Measurements from ENCODE around the gene PARS2. TPM values are rescaled to one million over a fixed set of nuclear protein-coding genes. Genes with fewer than 3 reads are reported as not detected.

Gene PARS2
- 1 to 10 TPM; 5.0 to 6.4 TPM for total RNA-seq

GRCh38 chr1:54764133-54764921 is at the start of gene PARS2:
Gene PARS2, minus strand, starts transcription at chr1:54764523. Its CDS starts 5,362 bp downstream, at chr1:54759161.
- Mint-ChIP-seq H3K4me1 (peaks cover 18% of the 10 kb centered on the region), H3K27me3 (no peaks in the 10 kb centered on the region), H3K4me3 (peak within 1 kb of the TSS; percentile 92), H3K9me3 (ENCODE audit: low read depth) (no peaks in the 10 kb centered on the region), H3K27ac (peak within 1 kb of the TSS; percentile 90), H3K36me3 (no peaks in the 10 kb centered on the region)
- CTCF ChIA-PET, result interaction anchor here (0.6 to 4.5 kb wide), 4 partner anchors 37 to 232 kb away, joined by 3 to 20 read pairs (median 5); partner anchors contain the start of gene TTC22
- ATAC-seq (peak; percentile 97), DNase-seq (peak; percentile 97)

- Mint-ChIP-seq H3K27me3 (no peaks in the 10 kb centered on the region), H3K27ac (peak overlapping the region; percentile 84), H3K4me3 (no peak overlapping the region), H3K4me1 (peaks cover 65% of the 10 kb centered on the region), H3K9me3 (ENCODE audit: low read depth) (no peaks in the 10 kb centered on the region), H3K36me3 (no peaks in the 10 kb centered on the region)
- ATAC-seq (no peak), DNase-seq (no peak)
- CTCF ChIA-PET, result interaction anchor here (1.0 to 3.6 kb wide), 6 partner anchors 9 to 142 kb away, joined by 3 to 30 read pairs (median 4); partner anchors contain the start of genes DHCR24 and TTC22
Observed at GRCh38 chr1:54814126-54814498, 49.8 kb upstream of the PARS2 start.

GRCh38 chr1:54813485-54814125 is 49.3 kb upstream of the PARS2 start:
- Mint-ChIP-seq H3K4me1 (peaks cover 67% of the 10 kb centered on the region), H3K27me3 (no peaks in the 10 kb centered on the region), H3K4me3 (peak overlapping the region; percentile 31), H3K27ac (peak overlapping the region; percentile 84), H3K9me3 (ENCODE audit: low read depth) (no peaks in the 10 kb centered on the region), H3K36me3 (no peaks in the 10 kb centered on the region)
- CTCF ChIA-PET, result interaction anchor here (1.0 to 3.6 kb wide), 6 partner anchors 9 to 142 kb away, joined by 3 to 30 read pairs (median 4); partner anchors contain the start of genes DHCR24 and TTC22
- ATAC-seq, result peak; percentile 43
- peak; percentile 62 for DNase-seq

- CTCF ChIA-PET, result interaction anchor here (1.0 to 3.6 kb wide), 9 partner anchors 8 to 313 kb away, joined by 3 to 30 read pairs (median 4); partner anchors contain the start of genes DHCR24 and TTC22
- Mint-ChIP-seq H3K36me3 (no peaks in the 10 kb centered on the region), H3K27ac (peak overlapping the region; percentile 84), H3K4me3 (peak overlapping the region; percentile 31), H3K4me1 (peaks cover 70% of the 10 kb centered on the region), H3K9me3 (ENCODE audit: low read depth) (no peaks in the 10 kb centered on the region), H3K27me3 (no peaks in the 10 kb centered on the region)
- DNase-seq (peak; percentile 90), ATAC-seq (peak; percentile 75)
Observed at GRCh38 chr1:54812801-54813484, 48.6 kb upstream of the PARS2 start.

GRCh38 chr1:54811739-54812655 is 47.7 kb upstream of the PARS2 start:
- CTCF ChIA-PET, result interaction anchor here (0.6 to 3.6 kb wide), 9 partner anchors 12 to 323 kb away, joined by 3 to 30 read pairs (median 3); partner anchors contain the start of gene TTC22
- Mint-ChIP-seq H3K27ac (peak overlapping the region; percentile 84), H3K4me3 (no peak overlapping the region), H3K27me3 (no peaks in the 10 kb centered on the region), H3K36me3 (no peaks in the 10 kb centered on the region), H3K4me1 (peaks cover 73% of the 10 kb centered on the region), H3K9me3 (ENCODE audit: low read depth) (no peaks in the 10 kb centered on the region)
- DNase-seq, result no peak
- ATAC-seq, result no peak

- Mint-ChIP-seq H3K36me3 (no peaks in the 10 kb centered on the region), H3K27ac (no peak overlapping the region), H3K9me3 (ENCODE audit: low read depth) (no peaks in the 10 kb centered on the region), H3K4me1 (peaks cover 78% of the 10 kb centered on the region), H3K27me3 (no peaks in the 10 kb centered on the region), H3K4me3 (no peak overlapping the region)
- DNase-seq (no peak), ATAC-seq (no peak)
- CTCF ChIA-PET, result interaction anchor here (0.9 to 3.6 kb wide), 7 partner anchors 11 to 690 kb away, joined by 3 to 30 read pairs (median 7); partner anchors contain the start of gene TTC22
Observed at GRCh38 chr1:54811066-54811465, 46.7 kb upstream of the PARS2 start.

- CTCF ChIA-PET, result interaction anchor here (1.1 to 2.2 kb wide), 13 partner anchors 10 to 689 kb away, joined by 3 to 27 read pairs (median 6); partner anchors contain the start of genes DHCR24, TTC22 and TTC4
- Mint-ChIP-seq H3K4me1 (peaks cover 80% of the 10 kb centered on the region), H3K27me3 (no peaks in the 10 kb centered on the region), H3K4me3 (no peak overlapping the region), H3K9me3 (ENCODE audit: low read depth) (no peaks in the 10 kb centered on the region), H3K27ac (peak overlapping the region; percentile 55), H3K36me3 (no peaks in the 10 kb centered on the region)
- peak; percentile 72 for ATAC-seq
- peak; percentile 84 for DNase-seq
Observed at GRCh38 chr1:54810153-54810942, 46.0 kb upstream of the PARS2 start.

GRCh38 chr1:54809496-54810074 is 45.3 kb upstream of the PARS2 start:
- Mint-ChIP-seq H3K27ac (no peak overlapping the region), H3K27me3 (no peaks in the 10 kb centered on the region), H3K4me3 (no peak overlapping the region), H3K9me3 (ENCODE audit: low read depth) (no peaks in the 10 kb centered on the region), H3K36me3 (no peaks in the 10 kb centered on the region), H3K4me1 (peaks cover 84% of the 10 kb centered on the region)
- ATAC-seq (no peak), DNase-seq (no peak)
- CTCF ChIA-PET, result interaction anchor here (0.9 to 2.2 kb wide), 15 partner anchors 9 to 688 kb away, joined by 3 to 27 read pairs (median 6); partner anchors contain the start of genes DHCR24, TTC22 and TTC4

GRCh38 chr1:54808443-54809207 is 44.3 kb upstream of the PARS2 start:
- DNase-seq (peak; percentile 40), ATAC-seq (no peak)
- H3K27me3 Mint-ChIP-seq, result no peaks in the 10 kb centered on the region
- H3K4me1 Mint-ChIP-seq, result peaks cover 88% of the 10 kb centered on the region
- no peaks in the 10 kb centered on the region for H3K9me3 Mint-ChIP-seq (ENCODE audit: low read depth)
- no peaks in the 10 kb centered on the region for H3K36me3 Mint-ChIP-seq
- CTCF ChIA-PET, result interaction anchor here (0.9 to 2.9 kb wide), 8 partner anchors 8 to 319 kb away, joined by 3 to 27 read pairs (median 8); partner anchors contain the start of gene TTC22
- H3K27ac Mint-ChIP-seq, result peak overlapping the region; percentile 83
- no peak overlapping the region for H3K4me3 Mint-ChIP-seq

GRCh38 chr1:54807756-54808155 is 43.4 kb upstream of the PARS2 start:
- no peaks in the 10 kb centered on the region for H3K27me3 Mint-ChIP-seq
- H3K4me1 Mint-ChIP-seq, result peaks cover 87% of the 10 kb centered on the region
- H3K9me3 Mint-ChIP-seq (ENCODE audit: low read depth), result no peaks in the 10 kb centered on the region
- DNase-seq (no peak), ATAC-seq (no peak)
- H3K36me3 Mint-ChIP-seq, result no peaks in the 10 kb centered on the region
- CTCF ChIA-PET, result interaction anchor here (0.7 to 2.9 kb wide), 12 partner anchors 8 to 754 kb away, joined by 3 to 24 read pairs (median 4); partner anchors contain the start of genes TCEANC2, TMEM59 and TTC4
- peak overlapping the region; percentile 14 for H3K4me3 Mint-ChIP-seq
- peak overlapping the region; percentile 83 for H3K27ac Mint-ChIP-seq
